Right lobe of liver (tissue), 6 donors: ENCODE results near the gene CPNE7. TPM values are rescaled to one million over a fixed set of nuclear protein-coding genes. Genes with fewer than 3 reads are reported as not detected.

Experiments
- ATAC-seq, 4 donors: fragments of 200-7000 bp; cut with Tn5 transposase; one replicate each; pipeline ENCODE4 v1.9.1; 2020; ENCODE audit warnings: mild to moderate bottlenecking in 4 of 4, moderate library complexity in 4 of 4
- DNase-seq, 3 donors: peaks; one replicate each; pipeline ENCODE4 v3.0.0-alpha.2; 2020
- H3K27ac ChIP-seq, 3 donors: fragments of 200-600 bp; one replicate each; pipeline ENCODE4 v1.8.0; 2022
- H3K27me3 ChIP-seq, 2 donors: fragments of 200-600 bp; one replicate each; pipeline ENCODE4 v1.8.0; 2022
- H3K36me3 ChIP-seq, 4 donors: fragments of 200-600 bp; sonication (generic) in 1 of 4; one replicate each; pipeline versions ENCODE4 v1.5.1 to v1.8.0; 2017 to 2022; ENCODE audit warnings: control low read depth in 1 of 4
- H3K4me1 ChIP-seq, 4 donors: fragments of 200-600 bp; sonication (generic) in 1 of 4; one replicate each; pipeline versions ENCODE4 v1.5.1 to v1.8.0; 2017 to 2022; ENCODE audit warnings: control low read depth in 1 of 4
- H3K4me3 ChIP-seq, 3 donors: fragments of 200-600 bp; one replicate each; pipeline ENCODE4 v1.8.0; 2022
- H3K9me3 ChIP-seq, 4 donors: fragments of 200-600 bp; sonication (generic) in 1 of 4; one replicate each; pipeline versions ENCODE4 v1.5.1 to v1.8.0; 2017 to 2022; ENCODE audit warnings: control low read depth in 1 of 4
- POLR2A ChIP-seq: fragments of 450-650 bp; IDR thresholded peaks from one replicate; pipeline ENCODE4 v1.6.1; 2017; ENCODE audit warnings: antibody characterized with exemption, mild to moderate bottlenecking
- WGBS: methylation state at CpG from one replicate; pipeline ENCODE4 v1.1.6; 2018; ENCODE audit warnings: low coverage, low lambda C conversion rate; ENCODE audit not compliant: insufficient coverage; ENCODE audit errors: missing lambda C conversion rate; 5-methylcytosine and 5-hydroxymethylcytosine counted together
- intact Hi-C, 2 donors: fragments of 100-400 bp; cut with DNase I; formaldehyde crosslinking; loops; one replicate each; pipeline versions ENCODE4 v1.11.2 to v1.14.1; 2022
- total RNA-seq, 6 experiments: library from RNA; depleted of rRNA in 2 of 6; stranded (reverse); fragments of >200 nt in 2 of 6; fragmentation: NEBNext Ultra II Directional in 3 of 6; extraction: Animal tissue kit (Norgen Biotek cat#: 25700) in 3 of 6; gene quantifications; one replicate each; pipeline versions ENCODE4 v1.1.0 to v1.2.4, GENCODE V29; 2016 to 2023
- TF ChIP-seq, protein P1 (sequence below), 4 donors: fragments of 200-600 bp in 3 of 4; fragments of 450-650 bp in 1 of 4; IDR thresholded peaks; one replicate each; pipeline versions ENCODE4 v1.5.1 to v1.8.0; 2016 to 2022; ENCODE audit warnings: antibody characterized with exemption in 4 of 4, mild to moderate bottlenecking in 2 of 4
- donor health status: DM: no; HTN: yes; CAD: no.
- donor health status: DM: no; HTN: no; CAD: no.
- donor health status: DM: no; HTN: no; CAD: no.
- donor health status: DM: no; HTN: yes; CAD: no.
- donor health status: DM: no; HTN: yes; CAD: no.

The CPNE7 gene
- total RNA-seq, 6 experiments from 2014 or later, result 0.33 to 3.7 (median 0.77) TPM

DNA sequence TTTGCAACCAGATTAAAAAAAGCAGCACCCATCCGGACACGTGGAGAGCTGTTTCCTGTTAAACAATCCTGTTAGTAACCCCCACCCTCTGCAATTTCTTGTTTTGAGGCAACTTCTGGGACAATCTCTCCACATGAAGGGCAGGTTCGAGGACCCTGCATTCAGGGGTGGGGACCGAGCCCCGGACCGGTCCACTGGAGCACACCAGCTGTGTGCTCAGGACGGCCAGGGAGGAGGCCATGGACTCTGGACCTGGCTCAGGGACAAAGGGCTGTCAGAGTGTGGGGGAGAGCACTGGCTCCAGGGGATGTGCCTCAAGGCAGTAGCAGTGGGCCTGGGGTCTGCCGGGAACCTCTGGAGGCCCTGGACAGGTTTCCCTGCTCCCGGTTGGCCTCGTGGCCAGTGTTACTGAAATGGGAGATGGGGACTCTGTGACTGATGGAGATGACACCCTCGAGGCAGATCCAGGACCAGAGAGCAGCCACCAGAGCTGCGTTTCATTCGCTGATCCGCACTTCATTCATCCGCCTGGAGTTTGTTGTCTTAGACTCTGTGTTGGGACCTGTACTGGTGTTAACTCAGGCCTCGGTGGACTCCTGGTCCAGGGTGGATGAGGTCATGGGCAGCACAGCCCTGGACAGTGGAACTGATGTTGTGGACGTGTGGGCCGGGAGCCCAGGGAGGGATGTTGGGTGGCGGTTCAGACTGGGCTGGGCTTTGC lies 2.9 kb upstream of the CPNE7 start:
- WGBS, result 34% methylated on average over 7 of the region's 19 CpGs

DNA sequence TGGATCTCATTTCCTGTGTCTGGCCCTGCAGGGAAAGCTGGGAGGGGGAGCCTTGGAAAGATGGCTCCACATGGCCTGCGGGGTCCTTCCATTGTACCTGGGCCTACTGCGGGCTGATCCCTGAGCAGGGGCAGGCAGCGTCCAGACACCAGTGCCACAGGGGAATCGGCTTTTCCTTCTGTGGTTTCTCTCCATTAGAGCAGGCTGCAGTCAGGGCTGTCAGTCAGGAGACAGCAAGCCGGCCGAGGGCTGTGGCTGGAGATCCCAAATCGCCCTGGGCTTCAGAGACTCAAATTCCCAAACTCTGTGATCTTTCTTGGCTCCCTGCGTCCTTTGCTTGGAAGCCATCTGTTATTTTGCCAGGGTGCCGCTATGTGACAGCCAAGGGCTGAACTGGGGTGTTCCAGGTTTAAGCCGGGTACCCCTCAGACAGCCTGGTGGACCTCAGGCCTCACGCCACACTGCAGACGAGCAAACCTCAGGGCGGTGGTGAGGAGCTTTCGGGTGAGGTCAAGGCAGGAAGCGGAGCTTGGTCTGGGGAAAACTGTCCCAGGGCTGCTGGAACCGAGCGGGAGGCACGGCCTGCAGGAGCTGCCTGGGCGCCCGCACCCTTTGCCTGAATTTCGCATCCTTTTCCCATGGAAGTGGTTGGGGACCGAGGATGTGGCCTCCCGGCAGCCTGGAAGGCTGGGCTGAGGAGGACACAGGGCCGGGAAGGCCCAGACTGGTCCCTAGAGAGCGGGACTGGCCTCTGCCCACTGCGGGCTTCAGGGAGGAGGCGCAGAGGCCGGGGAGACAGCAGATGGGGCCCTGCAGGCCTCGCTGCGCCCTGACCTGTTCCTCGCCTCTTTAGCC lies 1.5 kb upstream of the CPNE7 start:
- no peak for DNase-seq
- 72% methylated on average over 6 of the region's 31 CpGs for whole genome bisulfite sequencing
- Histone ChIP-seq H3K4me3 (no peak overlapping the region), H3K27me3 (no peaks in the 10 kb centered on the region), H3K27ac (no peak overlapping the region), H3K36me3 (no peaks in the 10 kb centered on the region), H3K9me3 (no peaks in the 10 kb centered on the region), H3K4me1 (peaks cover 0 to 10% (median 0%) of the 10 kb centered on the region in 4 donors)
- ATAC-seq, result no peak
- TF ChIP-seq, protein P1, sequence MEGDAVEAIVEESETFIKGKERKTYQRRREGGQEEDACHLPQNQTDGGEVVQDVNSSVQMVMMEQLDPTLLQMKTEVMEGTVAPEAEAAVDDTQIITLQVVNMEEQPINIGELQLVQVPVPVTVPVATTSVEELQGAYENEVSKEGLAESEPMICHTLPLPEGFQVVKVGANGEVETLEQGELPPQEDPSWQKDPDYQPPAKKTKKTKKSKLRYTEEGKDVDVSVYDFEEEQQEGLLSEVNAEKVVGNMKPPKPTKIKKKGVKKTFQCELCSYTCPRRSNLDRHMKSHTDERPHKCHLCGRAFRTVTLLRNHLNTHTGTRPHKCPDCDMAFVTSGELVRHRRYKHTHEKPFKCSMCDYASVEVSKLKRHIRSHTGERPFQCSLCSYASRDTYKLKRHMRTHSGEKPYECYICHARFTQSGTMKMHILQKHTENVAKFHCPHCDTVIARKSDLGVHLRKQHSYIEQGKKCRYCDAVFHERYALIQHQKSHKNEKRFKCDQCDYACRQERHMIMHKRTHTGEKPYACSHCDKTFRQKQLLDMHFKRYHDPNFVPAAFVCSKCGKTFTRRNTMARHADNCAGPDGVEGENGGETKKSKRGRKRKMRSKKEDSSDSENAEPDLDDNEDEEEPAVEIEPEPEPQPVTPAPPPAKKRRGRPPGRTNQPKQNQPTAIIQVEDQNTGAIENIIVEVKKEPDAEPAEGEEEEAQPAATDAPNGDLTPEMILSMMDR (IDR thresholded peaks at IDR 0.05), result no peak
- TF ChIP-seq POLR2A, result no peak
- intact Hi-C loops, result no loop called here

More for the DNA sequence above, 2.9 kb upstream of the CPNE7 start:
- Histone ChIP-seq H3K27me3 (no peaks in the 10 kb centered on the region), H3K4me1 (peaks cover 0 to 10% (median 0%) of the 10 kb centered on the region in 4 donors), H3K9me3 (no peaks in the 10 kb centered on the region), H3K36me3 (no peaks in the 10 kb centered on the region), H3K27ac (no peak overlapping the region), H3K4me3 (no peak overlapping the region)
- DNase-seq, result no peak
- intact Hi-C loops, result no loop called here
- TF ChIP-seq POLR2A, result no peak
- TF ChIP-seq, protein P1 (IDR thresholded peaks at IDR 0.05), result no peak
- ATAC-seq, result peak; percentile 42 to 64 (median 58)

DNA sequence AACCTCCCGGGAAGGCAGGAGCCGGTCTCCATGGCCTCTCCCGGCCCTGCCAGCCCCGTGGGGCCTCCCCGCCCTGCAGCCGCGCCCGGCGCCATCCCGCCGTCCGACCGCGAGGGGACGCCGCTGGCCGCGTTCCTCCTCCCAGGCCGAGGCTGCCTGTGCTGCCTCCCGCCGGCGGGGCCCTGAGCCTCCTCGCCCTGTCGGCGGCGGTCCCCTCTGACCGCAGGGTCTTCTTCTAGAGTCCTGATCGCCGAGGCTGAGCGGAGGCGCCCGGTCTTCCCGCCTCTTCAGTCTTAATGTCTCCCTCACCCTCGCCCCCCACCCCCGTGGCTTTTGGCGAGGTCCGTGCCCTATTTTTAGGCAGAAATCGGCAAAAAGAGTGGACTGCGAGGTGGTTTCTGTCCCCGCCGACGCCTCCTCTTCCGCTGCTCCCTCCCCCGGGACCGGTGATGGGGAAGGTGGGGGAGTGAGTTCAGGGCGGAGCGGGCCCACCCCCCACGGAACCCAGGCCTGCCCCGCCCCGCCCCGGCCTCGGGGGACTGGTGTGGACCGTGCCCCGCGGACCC lies 794 bp upstream of the CPNE7 start:
- Histone ChIP-seq H3K27ac (no peak overlapping the region), H3K36me3 (no peaks in the 10 kb centered on the region), H3K27me3 (no peaks in the 10 kb centered on the region), H3K4me1 (peaks cover 0 to 10% (median 0%) of the 10 kb centered on the region in 4 donors), H3K4me3 (no peak overlapping the region), H3K9me3 (no peaks in the 10 kb centered on the region)
- WGBS, result 16% methylated on average over 36 of the region's 55 CpGs
- DNase-seq (peak in 1 of 3 donors; percentile 57), ATAC-seq (peak; percentile 42 to 66 (median 51))
- TF ChIP-seq, protein P1 (IDR thresholded peaks at IDR 0.05), result peak; percentile 32 to 51 (median 44)
- no peak for TF ChIP-seq POLR2A
- intact Hi-C loops, result no loop called here

DNA sequence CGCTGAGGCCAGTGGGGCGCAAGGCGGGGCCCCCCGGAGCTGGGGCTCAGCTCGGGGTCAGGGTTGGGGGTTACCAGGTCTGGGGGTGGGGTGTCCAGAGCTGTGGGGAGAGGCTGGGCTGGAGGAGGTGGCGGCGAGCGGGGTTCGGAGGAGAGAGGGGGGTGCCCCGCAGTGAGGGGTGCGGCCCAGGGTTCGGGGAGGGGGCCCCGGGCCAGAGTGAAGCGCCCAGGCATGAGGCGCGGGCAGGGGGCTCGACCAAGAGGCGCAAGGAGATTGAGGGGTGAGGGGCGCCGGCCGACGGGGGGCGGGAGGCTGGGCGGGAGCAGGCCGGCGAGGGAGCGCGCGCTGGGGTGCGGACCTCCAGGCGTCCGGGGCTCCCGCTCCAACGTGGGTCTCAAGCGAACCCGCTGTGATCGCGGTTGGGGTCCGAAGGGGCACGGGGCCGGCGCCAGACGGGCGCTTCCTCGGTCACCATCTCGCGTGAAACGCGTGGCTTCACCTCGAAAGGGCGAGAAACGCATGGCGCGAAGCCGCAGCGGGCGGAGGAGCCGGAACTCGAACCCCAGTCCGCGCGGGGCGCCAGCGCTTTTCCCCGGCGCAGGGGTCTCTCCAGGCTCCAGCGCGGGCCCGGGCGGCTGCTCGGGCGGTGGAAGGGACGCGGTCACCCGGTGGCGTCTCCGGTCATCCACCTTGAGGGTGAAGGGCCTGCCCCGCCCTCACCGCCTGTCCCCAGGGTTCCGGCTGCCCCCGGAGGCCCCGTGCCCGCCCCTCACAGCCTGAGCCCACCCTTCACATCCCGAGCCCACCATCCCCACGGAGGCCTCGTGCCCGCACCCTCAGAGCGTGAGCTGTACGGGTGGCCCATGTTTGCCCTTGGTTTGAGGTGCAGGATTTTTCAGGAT lies 846 bp downstream of the CPNE7 start:
- DNase-seq, result no peak
- 4% methylated on average over 12 of the region's 89 CpGs for whole genome bisulfite sequencing
- no peak overlapping the region for H3K4me3 ChIP-seq
- no peak for TF ChIP-seq POLR2A
- TF ChIP-seq, protein P1 (IDR thresholded peaks at IDR 0.05), result no peak
- no peaks in the 10 kb centered on the region for H3K9me3 ChIP-seq
- no peaks in the 10 kb centered on the region for H3K36me3 ChIP-seq
- H3K27me3 ChIP-seq, result no peaks in the 10 kb centered on the region
- peaks cover 0 to 10% (median 0%) of the 10 kb centered on the region in 4 donors for H3K4me1 ChIP-seq
- H3K27ac ChIP-seq, result no peak overlapping the region
- no peak for ATAC-seq
- intact Hi-C loops, result no loop called here
